Osteoblast (primary cell): Measurements from ENCODE around the gene FCAMR. TPM values are rescaled to one million over a fixed set of nuclear protein-coding genes. Genes with fewer than 3 reads are reported as not detected.

ENCODE experiments used
- DNase-seq: peaks from one replicate; pipeline ENCODE4 v3.0.0; 2011; ENCODE audit warnings: low spot score, mixed read lengths; ENCODE audit not compliant: insufficient read length; ENCODE audit errors: missing footprints
- H2AFZ ChIP-seq: 2 replicates; pipeline ENCODE4 v1.6.0; 2011; ENCODE audit warnings: mild to moderate bottlenecking, low read length
- H3K27ac ChIP-seq: 2 replicates; pipeline ENCODE4 v1.5.1; 2011; ENCODE audit warnings: mild to moderate bottlenecking, low read depth, low read length, moderate library complexity
- H3K27me3 ChIP-seq: 2 replicates; pipeline ENCODE4 v1.6.0; 2012; ENCODE audit warnings: mild to moderate bottlenecking, control low read depth, inconsistent platforms, low read length, moderate library complexity; ENCODE audit not compliant: insufficient read depth
- H3K36me3 ChIP-seq: 2 replicates; pipeline ENCODE4 v1.5.1; 2011; ENCODE audit warnings: mild to moderate bottlenecking, low read length, control low read depth, moderate library complexity; ENCODE audit not compliant: insufficient read depth
- H3K4me1 ChIP-seq: 2 replicates; pipeline ENCODE4 v1.5.1; 2011; ENCODE audit warnings: mild to moderate bottlenecking, low read length, control low read depth, moderate library complexity; ENCODE audit not compliant: insufficient read depth
- H3K4me2 ChIP-seq: 2 replicates; pipeline ENCODE4 v1.6.0; 2011; ENCODE audit warnings: mild to moderate bottlenecking, low read length; ENCODE audit not compliant: insufficient read depth
- H3K4me3 ChIP-seq: fragments of 200-600 bp; sonication (generic); 3 replicates; pipeline ENCODE4 v1.5.1; 2012; ENCODE audit warnings: mild to moderate bottlenecking, low read length, inconsistent platforms; ENCODE audit not compliant: insufficient read depth
- H3K79me2 ChIP-seq: 2 replicates; pipeline ENCODE4 v1.6.0; 2012; ENCODE audit warnings: mild to moderate bottlenecking, low read length, control low read depth, inconsistent platforms; ENCODE audit not compliant: insufficient read depth
- H3K9me3 ChIP-seq: 2 replicates; pipeline ENCODE4 v1.5.1; 2011; ENCODE audit warnings: low read depth, low read length, control low read depth
- H4K20me1 ChIP-seq: 2 replicates; pipeline ENCODE4 v1.6.0; 2012; ENCODE audit warnings: mild to moderate bottlenecking, low read length, control low read depth; ENCODE audit not compliant: insufficient read depth
- total RNA-seq: library from RNA; depleted of rRNA; stranded (reverse); fragments of >200 nt; gene quantifications from 2 replicates; pipeline ENCODE4 v1.2.3, GENCODE V29; 2012
- TF ChIP-seq, protein P1 (sequence below): IDR thresholded peaks from 2 replicates; pipeline ENCODE4 v1.5.1; 2011; ENCODE audit warnings: mild to moderate bottlenecking, low read depth, low read length, moderate library complexity; ENCODE audit errors: extremely low read depth

The FCAMR gene
- total RNA-seq, 1 donor, result not detected

DNA sequence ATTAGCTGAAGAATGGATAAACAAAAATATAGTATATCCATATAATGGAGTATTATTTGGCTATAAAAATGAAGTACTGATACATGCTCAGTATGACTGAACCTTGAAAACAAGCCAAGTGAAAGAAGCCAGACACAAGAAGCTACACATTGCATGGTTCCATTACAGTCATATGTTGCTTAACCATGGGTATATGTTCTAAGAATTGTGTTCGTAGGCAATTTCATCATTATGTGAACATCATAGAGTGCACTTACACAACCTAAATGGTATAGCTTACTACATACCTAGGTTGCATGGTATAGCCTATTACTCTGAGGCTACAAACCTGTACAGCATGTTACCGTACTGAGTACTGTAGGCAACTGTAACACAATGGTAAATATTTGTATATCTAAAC, 28.6 kb upstream of the FCAMR start:
- peaks cover 19% of the 10 kb centered on the region for H3K27me3 ChIP-seq
- no peaks in the 10 kb centered on the region for H3K36me3 ChIP-seq
- no peak overlapping the region for H3K4me2 ChIP-seq
- no peaks in the 10 kb centered on the region for H3K4me1 ChIP-seq
- H3K79me2 ChIP-seq, result no peaks in the 10 kb centered on the region
- no peaks in the 10 kb centered on the region for H3K9me3 ChIP-seq
- H3K4me3 ChIP-seq, result no peak overlapping the region
- TF ChIP-seq, protein P1, sequence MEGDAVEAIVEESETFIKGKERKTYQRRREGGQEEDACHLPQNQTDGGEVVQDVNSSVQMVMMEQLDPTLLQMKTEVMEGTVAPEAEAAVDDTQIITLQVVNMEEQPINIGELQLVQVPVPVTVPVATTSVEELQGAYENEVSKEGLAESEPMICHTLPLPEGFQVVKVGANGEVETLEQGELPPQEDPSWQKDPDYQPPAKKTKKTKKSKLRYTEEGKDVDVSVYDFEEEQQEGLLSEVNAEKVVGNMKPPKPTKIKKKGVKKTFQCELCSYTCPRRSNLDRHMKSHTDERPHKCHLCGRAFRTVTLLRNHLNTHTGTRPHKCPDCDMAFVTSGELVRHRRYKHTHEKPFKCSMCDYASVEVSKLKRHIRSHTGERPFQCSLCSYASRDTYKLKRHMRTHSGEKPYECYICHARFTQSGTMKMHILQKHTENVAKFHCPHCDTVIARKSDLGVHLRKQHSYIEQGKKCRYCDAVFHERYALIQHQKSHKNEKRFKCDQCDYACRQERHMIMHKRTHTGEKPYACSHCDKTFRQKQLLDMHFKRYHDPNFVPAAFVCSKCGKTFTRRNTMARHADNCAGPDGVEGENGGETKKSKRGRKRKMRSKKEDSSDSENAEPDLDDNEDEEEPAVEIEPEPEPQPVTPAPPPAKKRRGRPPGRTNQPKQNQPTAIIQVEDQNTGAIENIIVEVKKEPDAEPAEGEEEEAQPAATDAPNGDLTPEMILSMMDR, result no peak
- no peak for DNase-seq
- H2AFZ ChIP-seq, result no peak overlapping the region
- no peaks in the 10 kb centered on the region for H4K20me1 ChIP-seq
- no peak overlapping the region for H3K27ac ChIP-seq

DNA sequence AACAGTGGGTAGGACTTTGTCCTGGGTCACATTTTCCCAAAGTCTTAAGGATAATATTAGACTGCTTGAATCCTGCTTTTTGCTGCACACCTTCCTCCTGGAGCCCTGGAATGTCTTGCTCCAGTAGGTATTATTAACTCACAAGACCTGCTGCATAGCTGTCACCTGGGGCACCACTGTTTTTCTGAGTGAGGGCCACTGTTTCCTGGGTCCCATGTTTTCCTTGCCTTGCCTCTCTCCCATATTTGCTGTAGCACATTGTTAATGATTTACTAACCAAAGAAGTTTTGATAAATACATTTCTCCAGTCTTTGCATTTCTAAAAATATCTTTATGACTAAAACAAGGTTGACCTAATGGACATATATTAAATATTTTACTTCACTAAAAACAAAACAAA, 22.5 kb upstream of the FCAMR start:
- no peaks in the 10 kb centered on the region for H3K9me3 ChIP-seq
- H3K4me3 ChIP-seq, result no peak overlapping the region
- no peaks in the 10 kb centered on the region for H3K36me3 ChIP-seq
- no peaks in the 10 kb centered on the region for H3K79me2 ChIP-seq
- H3K27me3 ChIP-seq, result peaks cover 35% of the 10 kb centered on the region
- no peak for DNase-seq
- H3K27ac ChIP-seq, result no peak overlapping the region
- H4K20me1 ChIP-seq, result no peaks in the 10 kb centered on the region
- no peak overlapping the region for H2AFZ ChIP-seq
- TF ChIP-seq, protein P1, result no peak
- no peak overlapping the region for H3K4me2 ChIP-seq
- no peaks in the 10 kb centered on the region for H3K4me1 ChIP-seq

DNA sequence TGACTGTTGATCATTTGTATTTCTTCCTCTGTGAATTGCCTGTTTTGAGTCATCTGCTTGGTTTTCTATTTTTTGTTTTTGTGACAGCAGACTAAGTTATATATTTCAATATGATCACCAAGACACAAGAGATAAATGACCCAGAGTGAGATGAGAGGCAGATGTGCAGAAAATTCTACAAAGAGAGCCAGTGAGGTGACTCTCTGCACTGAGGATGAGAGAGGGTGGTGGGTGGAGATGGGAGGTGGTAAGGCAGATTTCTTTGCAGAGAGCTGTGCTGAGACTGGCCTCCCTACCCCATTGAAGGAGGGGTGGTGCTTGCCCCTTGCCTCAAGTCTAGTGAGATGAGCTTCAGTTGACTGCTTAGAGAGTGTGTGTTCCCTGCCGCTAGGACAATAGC, 17.6 kb upstream of the FCAMR start:
- DNase-seq, result no peak
- Histone ChIP-seq H3K9me3 (no peaks in the 10 kb centered on the region), H2AFZ (no peak overlapping the region), H3K36me3 (no peaks in the 10 kb centered on the region), H3K27me3 (peaks cover 39% of the 10 kb centered on the region), H3K4me3 (no peak overlapping the region), H3K4me2 (no peak overlapping the region), H3K4me1 (no peaks in the 10 kb centered on the region), H4K20me1 (no peaks in the 10 kb centered on the region), H3K27ac (no peak overlapping the region), H3K79me2 (no peaks in the 10 kb centered on the region)
- TF ChIP-seq, protein P1, result no peak

DNA sequence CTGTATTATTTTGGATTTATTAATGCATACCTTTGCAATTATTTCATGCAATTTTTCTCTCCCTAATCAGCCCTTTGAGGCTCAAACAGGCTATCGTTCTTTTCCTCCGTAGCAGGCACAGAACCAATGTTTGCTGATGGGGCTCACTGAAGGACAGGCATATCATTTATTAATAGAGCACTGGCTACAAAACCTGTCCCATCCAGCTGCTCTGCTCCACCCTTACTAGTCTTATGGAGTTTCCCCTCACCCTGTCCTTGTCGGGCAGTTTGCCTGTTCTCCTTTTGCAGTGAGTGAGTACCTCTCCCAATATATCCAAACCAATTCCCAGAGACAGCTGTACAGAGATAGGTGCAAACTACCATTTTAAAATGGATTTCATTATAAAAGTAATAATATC, 16.6 kb upstream of the FCAMR start:
- Histone ChIP-seq H3K9me3 (no peaks in the 10 kb centered on the region), H3K27me3 (peaks cover 40% of the 10 kb centered on the region), H3K36me3 (no peaks in the 10 kb centered on the region), H4K20me1 (no peaks in the 10 kb centered on the region), H3K27ac (no peak overlapping the region), H3K4me3 (no peak overlapping the region), H3K4me1 (no peaks in the 10 kb centered on the region), H3K79me2 (no peaks in the 10 kb centered on the region), H2AFZ (no peak overlapping the region), H3K4me2 (no peak overlapping the region)
- no peak for DNase-seq
- TF ChIP-seq, protein P1, result no peak
